ENCODE data around the gene TEAD3. TPM values are rescaled to one million over a fixed set of nuclear protein-coding genes. Genes with fewer than 3 reads are reported as not detected.

Gene TEAD3
- total RNA-seq (2014; rRNA removed; shearing (Covaris generic)), result 4.2 and 6.3 TPM in 2 replicates

DNA sequence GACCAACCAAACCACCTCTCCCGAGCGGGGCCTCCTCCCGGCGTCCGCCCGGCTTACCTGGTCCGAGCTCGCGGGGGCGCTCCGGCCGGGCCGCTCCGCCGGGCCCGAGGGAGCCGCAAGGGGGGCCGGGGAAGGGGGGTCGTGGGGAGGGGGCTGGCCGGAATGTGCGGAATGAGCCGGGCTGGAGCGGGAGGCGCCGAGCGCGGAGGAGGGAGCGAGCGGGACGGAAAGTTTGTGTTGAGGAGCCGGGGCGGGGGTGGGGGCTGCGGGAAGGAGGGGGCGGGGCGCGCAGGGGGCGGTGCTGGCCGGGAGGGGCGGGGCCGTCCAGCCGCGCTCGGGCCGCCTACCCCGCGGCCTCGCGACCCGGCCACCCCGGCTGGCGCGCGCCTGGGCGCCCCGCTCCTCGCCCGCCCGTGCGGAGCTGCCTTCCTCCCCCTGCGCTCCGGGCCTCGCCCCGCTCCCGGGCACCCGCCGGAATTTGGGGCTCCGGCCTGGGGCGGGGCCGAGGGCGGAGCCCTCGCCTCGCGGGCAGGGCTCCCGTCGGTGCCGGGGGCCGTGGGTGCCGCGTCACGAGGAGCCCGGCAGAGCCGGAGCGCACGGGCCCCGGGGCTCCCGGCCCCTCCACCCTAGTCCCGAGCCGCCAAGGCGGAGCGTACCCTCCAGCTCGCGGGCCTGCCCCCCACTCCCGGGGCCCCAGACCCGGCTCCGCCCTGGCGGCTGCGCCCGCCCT lies at the start of gene TEAD3:
Gene TEAD3, minus strand, starts transcription at position 239 of the 730 bp plus-strand sequence.

DNA sequence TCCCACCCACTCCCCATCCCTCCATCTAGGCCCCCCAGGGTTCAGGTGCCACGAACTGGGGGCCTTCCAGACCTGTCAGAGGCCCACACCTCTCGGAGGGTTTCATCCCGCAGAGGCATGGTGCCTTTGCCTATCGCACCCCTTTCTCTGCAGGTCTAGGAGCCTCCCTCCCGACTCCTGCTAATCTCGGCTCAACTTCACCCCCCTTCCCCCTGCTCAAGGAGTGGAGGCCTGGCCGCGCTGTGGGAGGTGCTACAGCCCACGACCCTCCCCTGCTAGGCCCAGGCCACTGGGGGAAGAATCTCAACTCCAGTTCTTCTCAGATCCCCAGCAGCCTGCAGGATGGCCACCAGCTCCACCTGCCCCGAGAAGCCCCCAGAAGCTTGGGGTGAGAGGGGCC lies 15.9 kb upstream of the TEAD3 start, which contains the start of gene TULP1:
Gene TULP1, minus strand, starts transcription at position 157 of the 400 bp plus-strand sequence. Its CDS starts 38 bp downstream, at position 119.

DNA sequence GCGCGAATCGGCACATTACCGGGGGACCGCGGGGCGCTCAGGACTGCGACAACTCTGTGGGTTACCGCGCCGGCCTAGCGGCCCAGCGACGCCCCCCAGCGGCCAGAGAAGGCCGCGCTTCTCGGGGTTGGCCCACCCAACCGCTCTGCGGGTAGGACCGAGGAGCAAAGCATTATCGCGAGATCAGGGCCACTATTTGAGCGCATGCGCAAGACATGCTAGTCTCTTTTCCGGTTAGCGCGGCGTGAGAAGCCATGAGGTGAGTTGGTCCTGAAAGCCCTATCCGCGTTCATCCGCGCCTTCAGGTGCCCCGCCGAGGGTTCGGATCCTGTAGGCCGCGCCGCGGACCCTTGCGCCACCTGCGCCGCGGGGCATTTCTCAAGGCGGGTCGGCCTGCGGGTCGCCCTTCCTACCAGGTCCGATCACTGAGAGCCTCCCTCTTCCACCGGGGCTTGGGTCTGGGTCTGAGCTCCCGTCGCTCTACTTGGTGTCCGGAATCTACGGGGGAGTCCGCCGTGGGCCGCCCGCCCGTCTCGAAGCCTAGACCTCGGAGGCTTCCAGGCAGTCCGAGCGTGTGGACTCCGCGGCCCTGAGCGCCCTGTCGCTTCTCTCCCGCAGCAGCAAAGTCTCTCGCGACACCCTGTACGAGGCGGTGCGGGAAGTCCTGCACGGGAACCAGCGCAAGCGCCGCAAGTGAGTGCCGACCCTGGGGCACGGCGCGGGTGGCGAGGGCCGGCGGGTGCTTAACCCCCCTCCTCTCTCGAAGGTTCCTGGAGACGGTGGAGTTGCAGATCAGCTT lies 28.5 kb downstream of the TEAD3 start, which contains the start of gene RPL10A:
Gene RPL10A, plus strand, starts transcription at position 221 of the 799 bp plus-strand sequence. Its CDS starts 34 bp downstream, at position 255.

DNA sequence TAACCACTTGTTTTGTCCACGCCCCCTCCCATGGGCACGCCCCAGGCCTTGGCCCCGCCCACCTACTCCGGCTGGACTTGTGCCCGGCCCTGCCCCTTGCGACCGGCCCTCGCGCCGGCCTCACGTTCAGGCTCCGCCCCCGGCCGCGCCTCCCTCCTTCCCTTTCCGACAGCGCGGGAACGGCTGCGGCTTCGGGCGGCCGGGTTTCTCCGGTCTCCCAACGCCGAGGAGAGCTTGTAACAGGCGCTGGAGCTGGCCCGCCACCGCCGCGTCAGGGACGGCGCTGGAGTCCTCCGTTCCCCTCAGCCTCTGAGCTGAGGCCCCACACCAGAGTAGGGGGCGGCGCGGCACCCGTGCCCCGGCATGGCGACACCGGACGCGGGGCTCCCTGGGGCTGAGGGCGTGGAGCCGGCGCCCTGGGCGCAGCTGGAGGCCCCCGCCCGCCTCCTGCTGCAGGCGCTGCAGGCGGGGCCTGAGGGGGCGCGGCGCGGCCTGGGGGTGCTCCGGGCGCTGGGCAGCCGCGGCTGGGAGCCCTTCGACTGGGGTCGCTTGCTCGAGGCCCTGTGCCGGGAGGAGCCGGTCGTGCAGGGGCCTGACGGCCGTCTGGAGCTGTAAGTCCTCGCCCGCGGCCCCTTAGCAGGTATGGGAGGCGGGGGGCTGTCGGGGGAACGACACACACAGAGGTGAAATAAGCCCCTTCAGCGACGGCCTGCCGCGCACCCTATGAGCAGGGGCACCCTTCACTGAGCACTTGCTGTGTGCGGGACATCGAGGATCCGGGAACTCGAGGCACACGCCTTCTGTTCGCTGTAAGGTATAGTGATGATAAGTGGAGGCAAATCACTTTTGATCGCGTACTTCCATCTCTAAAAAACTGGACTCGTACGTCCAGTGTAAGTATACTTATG lies 44.4 kb downstream of the TEAD3 start, which contains the start of gene FANCE:
Gene FANCE, plus strand, starts transcription at position 156 of the 908 bp plus-strand sequence. Its CDS starts 208 bp downstream, at position 364.

Small RNAs within 50 kb of the gene (small RNA-seq; reads per million reads assigned to genes)
- gene MIR7111, result not detected

Other genes with a start within 250 kb of the TEAD3 start
- 15.6 and 16.6 TPM in 2 replicates for gene ZNF76, start 237.3 kb downstream of the TEAD3 start, total RNA-seq (2014; rRNA removed; shearing (Covaris generic))
- gene DEF6, start 199.3 kb downstream of the TEAD3 start, total RNA-seq (2014; rRNA removed; shearing (Covaris generic)), result 1.0 and 1.5 TPM in 2 replicates
- 3.4 and 5.1 TPM in 2 replicates for gene PPARD, start 154.5 kb downstream of the TEAD3 start, total RNA-seq (2014; rRNA removed; shearing (Covaris generic))
- gene FANCE, start 44.7 kb downstream of the TEAD3 start, total RNA-seq (2014; rRNA removed; shearing (Covaris generic)), result 11.0 and 12.6 TPM in 2 replicates
- 2,213 and 2,421 TPM in 2 replicates for gene RPL10A, start 28.7 kb downstream of the TEAD3 start, total RNA-seq (2014; rRNA removed; shearing (Covaris generic))
- not detected in 2 replicates for gene TULP1, start 15.8 kb upstream of the TEAD3 start, total RNA-seq (2014; rRNA removed; shearing (Covaris generic))
- gene FKBP5, start 191.8 kb upstream of the TEAD3 start, total RNA-seq (2014; rRNA removed; shearing (Covaris generic)), result 7.0 and 8.8 TPM in 2 replicates
- 0.34 and 1.2 TPM in 2 replicates for gene ARMC12, start 240.0 kb upstream of the TEAD3 start, total RNA-seq (2014; rRNA removed; shearing (Covaris generic))